ENCODE results near the gene RALGAPA2.

The RALGAPA2 gene

DNA sequence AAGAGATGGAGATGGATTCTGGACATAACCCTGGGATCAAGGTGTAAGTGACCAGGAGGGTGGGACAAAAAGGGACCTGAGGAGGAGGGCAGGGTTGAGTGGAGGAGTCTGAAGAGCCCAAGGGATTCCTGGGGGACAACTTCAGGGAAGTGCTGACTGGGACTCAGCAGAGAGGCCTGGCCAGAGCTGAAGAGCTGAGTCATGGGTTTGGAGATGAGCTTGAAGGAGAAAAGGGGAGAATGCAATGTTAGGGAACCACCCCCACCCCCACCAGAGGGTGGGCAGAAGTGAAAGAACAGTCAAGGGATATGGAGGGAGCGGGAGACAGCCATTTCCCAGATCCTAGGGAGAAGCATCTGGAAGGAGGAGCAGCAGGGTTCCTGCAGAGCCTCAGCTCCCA is 289.3 kb downstream of the RALGAPA2 start:
- DNase-seq = no peak

DNA sequence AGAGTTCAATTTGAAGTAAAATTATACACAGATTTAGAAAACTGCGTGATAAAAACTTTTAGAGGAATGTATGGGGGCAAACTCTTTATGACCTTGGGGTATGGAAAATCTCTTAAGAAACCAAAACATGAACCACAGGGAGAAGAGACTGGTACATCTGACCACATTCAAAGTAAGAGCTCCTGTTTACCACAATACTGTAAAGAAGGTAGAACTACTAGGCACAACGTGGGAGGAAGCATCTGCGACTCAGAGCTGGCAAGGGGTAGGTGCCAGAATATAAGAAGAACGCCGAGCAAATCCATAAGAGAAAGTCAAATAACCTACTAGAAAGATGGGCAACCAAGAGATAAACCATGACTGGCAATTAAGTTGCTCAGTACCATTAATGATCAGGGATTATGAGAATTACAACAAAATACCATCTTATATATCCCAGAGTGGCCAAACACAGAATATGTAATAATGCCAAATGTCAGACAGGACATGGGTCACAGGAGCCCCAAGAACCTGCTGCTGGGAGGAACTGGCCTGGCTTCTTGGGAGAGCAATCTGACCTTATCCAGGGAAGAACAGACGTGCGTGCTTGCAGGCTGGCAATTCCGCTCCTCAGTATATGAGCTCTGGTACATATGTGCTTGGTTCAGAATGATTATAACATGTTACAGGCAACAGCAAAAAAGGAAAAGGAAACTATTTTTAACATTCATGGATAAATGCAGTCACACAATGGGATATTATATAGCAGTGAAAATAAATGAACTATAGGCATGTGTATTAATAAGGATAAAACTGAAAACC is 294.4 kb downstream of the RALGAPA2 start:
- no peak for DNase-seq

DNA sequence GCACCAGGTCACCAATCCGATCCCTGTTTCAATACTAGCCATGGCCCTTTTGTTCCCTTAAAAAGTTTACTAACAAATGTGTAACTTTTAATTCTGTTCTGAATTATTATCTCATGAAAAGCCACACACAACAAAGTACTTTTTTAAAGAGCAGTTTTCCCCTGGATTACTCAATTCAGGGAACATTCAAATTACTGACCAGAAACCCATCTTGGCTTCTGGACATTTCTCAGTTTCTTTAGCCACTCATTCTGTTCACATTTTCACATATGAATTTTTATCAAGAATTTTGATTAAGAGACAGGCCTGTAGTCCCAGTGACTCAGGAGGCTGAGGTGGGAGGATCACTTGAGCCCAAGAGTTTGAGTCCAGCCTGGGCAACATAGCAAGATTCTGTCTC is 297.1 kb downstream of the RALGAPA2 start:
- no peak for DNase-seq

DNA sequence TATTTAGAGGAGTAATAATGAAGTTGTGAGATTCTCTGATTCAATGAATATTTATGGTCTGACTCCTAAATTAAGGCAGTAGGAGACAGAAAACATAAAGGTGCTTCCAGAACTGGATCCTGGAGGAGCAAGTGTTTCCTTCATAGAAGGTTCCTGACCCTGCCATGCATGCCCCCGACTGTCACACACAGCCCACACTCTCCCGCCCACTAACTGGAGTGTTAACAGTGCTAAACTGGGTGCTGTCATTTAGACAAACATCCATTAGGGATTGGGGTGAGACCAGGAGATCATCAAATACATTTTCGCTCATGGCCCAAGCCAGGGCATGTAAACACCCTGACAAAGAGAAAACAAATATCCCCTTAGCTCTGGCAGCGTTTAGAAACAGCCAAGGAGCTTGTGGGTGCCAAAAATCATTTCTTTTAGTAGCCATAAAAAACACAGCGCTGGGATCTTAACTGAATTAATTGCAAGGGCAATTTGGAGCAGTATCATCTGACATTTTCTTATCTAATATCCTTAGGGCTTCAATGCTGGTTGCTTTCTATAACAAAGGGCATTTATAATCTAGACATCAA is 297.7 kb downstream of the RALGAPA2 start:
- no peak for DNase-seq

DNA sequence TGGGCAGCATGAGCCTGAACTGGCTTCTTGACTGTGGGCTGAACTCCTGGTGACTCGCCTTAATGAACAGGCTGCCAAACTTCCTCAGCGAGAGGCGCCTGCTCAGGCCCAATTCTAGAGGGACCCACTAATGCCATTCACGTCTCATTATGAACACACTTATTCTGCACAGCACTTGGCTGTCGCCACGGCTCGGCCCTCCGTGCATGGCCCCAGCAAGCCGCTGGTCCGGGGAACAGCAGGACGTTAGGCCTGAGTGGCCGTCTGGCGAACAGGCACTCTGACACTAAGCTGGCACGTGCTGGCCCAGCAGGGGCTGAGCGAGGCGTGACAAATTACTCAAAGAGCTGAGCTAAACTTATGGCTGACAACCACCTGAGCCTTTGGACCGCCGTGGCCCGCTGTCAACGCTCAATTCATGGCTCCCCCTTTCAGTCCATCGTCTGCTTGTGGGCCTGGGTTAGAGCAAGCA is 298.6 kb downstream of the RALGAPA2 start:
- no peak for DNase-seq

DNA sequence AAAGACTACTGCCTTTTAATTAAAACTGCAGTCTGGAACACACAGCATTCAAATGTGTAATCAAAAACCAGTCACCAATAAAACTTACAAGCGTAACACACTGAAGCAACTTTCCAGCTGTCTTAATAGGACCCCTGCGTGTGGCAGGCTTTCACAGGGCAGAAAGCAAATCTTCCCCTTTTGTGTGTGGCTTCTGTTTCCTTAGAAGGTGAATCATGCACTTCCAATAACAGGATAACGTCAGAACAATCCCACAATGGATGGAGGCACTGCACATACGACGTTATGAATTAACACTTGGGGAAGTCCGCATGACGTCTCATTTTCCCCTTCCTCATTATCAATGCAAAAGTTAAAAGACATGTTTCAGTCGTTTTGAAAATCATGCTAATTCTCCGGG is 299.7 kb downstream of the RALGAPA2 start:
- DNase-seq = no peak

DNA sequence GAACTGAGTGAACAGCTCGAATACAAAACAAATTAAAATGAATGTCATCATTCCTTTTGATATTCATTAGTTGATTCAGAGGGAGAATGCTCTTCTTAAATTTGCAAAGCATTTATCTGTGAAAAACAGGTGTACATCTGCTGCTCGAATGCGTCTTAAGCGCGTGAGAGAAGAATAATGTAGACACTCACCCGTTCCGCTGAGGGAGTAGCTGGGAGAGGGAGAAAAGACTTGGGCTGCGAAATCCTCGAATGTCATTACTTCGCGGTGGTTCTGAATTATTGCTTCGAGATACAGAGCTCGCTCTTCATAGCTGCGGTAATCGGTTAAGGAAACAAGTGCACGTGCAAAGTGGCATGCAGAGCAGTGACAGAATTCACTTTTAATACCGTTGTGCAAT is 300.6 kb downstream of the RALGAPA2 start:
- no peak for DNase-seq

DNA sequence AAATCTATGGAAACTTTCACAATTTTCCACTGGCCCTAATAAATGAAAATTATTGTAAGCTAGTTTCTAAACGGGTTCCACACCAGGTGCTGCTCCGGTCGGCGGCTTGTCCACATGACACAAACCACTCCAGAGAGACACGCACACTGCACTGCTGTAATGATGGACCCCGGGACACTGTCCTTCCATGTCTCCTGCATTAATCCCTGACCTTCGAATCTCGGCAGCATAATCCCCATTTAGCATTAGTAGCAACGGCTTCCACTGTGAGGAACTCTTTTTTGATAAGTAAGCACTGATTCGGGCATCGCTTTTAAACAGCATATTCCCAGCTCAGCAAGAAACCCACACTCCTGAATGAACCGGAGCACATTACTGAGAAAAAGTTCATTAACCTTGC is 301.0 kb downstream of the RALGAPA2 start:
- no peak for DNase-seq

DNA sequence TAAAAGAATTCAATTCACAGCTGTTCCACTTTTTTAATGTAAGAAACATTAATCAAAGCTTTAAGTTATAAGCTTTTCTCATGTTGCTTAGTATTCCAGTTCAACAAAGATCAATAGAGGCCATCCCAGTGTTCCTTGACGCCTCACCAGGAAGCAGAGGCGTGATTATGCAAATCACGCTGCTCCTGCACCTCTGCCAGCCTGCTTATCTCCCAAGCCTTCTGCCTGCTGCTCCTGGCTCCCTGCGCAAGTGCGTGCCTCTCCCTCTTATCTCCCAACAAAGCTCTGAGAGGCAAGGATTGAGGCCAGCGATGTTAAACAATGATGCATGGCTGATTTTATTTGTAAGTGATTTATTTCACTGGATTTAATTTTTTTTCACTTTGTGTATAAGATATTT is 301.8 kb downstream of the RALGAPA2 start:
- DNase-seq = no peak

DNA sequence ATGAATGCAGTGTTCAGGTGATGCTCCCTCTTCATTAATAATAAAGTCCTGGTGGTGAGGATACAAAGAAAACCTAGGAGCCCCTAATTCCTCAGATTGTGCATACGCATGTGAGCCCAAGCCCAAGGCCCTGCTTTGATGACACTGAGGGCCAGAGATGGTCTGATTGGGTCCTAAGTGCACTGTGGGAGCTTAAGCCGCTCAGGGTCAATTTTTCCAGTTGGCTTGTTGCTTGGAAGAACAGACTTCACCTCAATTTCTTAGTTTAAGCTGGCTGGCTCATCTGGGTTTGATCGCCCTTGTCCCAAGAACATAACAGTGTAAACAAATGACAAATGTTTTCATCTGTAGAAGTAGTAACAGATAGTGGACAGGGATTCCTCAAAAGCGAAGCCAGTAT is 303.1 kb downstream of the RALGAPA2 start:
- no peak for DNase-seq

DNA sequence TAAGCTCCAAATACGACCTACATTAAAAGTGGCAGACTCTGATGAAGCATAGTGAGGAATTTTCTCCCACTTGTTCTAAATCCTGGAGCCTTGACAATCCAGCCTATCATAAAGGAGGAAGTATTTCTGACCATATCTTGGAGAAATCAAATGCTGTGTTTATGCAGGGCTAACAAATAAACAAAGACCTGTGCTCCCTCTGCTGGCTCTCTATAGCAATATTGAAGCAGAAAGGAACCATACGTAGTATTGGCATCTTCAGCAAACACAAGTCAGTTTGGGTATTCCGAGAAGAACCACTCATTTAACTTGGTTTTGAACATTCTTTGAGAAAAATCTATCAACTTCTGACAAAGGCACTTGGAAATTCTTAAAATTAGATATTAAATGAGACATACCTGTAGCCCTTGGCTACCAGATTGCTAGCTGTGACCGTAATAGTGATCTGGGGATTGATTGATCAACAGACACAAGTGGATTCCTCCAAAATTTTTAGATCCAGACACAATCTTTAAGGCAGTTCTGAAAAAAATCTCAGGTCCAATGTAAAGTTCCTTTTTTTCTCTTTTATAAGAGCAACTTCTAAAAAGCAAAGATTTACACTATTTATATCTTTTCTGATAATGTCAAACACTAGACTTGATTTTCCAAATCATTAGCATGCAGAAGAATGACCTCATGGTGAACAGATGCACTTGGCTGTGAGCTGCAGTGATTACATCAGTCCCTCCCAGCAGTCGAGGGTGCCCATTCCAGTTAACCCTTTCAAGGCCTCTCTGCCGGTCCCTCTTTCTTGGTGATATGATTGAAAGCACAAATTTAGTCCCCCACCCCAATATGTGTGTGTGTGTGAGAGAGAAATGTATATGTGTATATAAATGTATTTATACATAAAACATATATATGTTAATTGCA is 304.3 kb downstream of the RALGAPA2 start:
- DNase-seq = no peak

DNA sequence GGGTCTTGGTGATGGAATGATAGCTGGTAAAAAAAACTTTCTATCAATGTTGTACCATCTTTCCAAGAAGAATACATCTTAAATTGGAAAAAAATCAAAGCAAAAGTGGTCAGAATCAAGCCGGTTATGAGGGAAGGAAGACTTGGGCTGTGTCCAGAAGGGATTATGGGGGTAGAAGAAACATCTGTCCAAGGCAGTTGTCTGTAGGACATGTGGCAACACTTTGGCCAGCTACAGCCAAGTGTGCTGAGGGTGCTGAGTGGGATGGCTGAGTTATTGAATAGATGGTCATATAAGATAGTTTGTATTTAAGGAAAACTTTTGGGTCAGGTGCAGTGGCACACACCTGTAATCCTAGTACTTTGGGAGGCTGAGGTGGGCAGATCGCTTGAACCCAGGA is 306.1 kb downstream of the RALGAPA2 start:
- DNase-seq = no peak

DNA sequence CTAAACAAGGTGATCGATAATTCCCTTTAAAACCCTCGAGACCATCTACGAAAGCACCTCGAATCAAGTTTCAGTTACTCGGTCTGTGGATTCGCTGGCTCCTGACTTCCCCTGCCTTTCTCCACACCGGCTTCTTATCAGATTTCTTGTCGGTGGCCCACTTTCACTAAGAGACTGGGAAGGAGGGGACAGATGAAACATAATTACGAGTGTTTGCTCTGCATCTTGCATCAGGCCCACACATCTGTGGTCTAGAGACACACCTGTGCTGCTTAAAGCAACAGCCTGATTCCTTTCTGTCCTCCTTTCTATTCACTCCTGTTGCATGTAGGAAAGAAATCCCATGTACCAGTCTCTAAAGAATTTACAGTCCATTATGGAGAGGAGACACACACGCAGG is 306.8 kb downstream of the RALGAPA2 start:
- DNase-seq = peak; percentile 53

DNA sequence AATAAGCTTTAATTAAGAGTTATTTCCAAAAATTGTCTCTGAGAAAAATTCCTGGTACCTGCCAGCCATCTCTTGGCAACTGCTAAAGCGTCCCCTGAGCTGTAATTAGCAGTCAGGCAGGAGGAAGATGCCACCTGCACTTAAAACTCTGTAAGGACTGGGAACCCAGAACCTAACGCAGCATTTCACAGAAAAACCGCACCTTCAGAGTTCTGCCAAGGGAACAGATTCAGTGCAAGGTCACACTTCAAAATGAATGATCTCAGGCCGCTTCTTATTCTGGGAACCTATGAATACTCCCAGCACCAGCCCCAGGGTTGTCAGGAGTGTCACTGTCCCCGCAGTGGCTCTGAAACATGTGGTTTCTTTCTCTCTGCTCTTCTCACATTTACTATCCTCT is 307.8 kb downstream of the RALGAPA2 start:
- DNase-seq = no peak

DNA sequence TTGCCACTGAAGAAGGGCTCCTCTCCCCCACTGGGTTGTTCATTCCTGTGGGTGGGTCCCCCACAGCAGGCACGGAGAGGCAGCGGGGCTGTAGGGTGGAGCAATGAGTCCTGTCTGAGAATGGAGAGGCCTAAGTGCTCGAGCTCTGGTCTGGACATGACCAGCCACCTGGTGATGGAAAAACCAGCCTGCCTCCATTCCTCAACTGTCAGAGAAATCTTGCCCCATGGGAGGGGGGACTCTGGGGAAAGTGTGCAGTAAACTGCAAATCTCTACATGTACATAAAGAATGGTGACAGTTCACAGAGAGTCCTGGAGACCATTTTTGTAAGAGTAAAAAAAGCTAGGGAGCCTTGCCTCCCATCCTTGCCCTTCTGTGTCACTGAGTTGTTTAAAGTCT is 310.5 kb downstream of the RALGAPA2 start:
- no peak for DNase-seq

DNA sequence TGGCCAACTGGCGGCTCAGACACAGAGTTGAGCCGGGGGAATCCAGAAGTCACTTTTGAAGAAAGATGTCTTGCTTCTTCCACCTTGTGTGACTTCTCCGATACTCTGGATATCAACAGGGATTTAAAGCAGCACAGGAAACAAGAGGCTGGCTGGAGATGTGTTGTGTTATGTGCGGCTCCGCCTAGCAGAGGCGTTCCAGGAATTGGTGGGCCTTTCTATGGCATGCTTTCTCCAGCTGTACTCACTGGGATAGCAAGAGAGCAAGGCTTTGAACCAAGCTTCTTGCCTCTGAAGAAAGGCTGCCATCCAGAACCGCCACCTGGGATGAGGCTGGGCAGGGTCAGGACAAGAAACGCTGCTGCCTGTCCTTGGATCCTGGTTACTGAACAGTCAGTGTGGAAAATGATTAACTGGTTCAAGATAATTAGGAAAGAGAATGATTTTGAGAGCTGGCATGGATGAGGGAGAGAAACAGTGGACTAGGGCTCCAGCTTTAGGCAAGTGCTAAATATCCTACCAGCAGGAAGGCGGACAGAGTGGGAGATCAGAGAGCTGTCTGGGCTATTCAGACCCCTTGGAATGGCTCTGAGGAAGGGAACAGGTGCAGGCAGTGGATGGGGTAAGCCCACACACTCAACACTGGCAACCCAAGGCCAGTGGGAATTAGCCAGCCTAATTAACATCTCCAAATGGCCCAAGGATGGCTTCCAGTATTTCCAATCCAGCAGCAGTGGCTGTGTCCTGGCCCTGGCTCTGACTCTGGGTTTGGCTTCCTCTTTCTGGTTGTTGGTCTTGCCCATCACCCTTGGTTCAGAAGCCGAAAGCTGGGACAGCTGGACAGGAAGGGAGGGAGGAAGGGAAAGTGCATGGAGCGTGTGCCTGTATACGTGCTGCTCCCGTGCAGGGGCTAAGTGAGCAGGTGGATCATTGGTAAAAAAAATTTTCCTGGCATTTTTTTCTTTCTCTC is 312.6 kb downstream of the RALGAPA2 start:
- no peak for DNase-seq

DNA sequence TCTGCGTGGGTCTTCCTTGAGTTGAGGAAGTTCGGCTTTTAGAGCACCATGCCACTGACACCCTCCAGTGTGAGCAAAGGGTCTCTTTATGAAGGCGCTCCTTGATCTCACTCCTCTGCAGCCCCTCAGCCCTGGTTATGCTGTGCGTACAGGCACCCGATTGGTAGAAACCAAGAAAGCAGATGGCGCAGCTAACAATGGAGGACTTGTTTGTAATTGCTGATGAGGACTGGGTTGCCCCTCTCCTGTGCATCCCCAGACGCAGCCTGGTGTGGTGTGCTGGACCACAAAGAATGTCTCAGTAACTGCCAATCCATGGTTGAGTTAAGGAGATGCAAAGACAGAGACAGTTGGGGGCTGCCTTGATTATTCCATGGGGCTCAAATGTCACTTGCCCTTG is 314.3 kb downstream of the RALGAPA2 start:
- DNase-seq = no peak

DNA sequence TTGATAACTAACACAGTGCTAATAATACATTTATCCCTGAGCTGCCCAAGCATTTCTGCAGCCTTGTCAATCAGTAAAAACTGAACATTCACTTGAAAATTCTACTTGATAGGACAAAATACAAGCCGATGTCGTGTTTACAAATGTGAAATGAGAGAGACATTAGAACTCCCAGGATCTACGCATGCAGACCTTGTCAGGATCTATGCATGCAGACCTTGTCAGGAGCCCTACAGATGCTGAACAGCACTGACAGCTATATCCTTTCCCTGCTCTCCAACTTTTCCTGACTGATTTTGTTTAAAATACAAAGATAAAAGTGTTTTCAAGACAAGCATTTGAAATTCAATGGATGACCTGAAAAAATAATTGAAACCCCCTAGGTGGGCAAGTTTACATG is 315.6 kb downstream of the RALGAPA2 start:
- DNase-seq = no peak

DNA sequence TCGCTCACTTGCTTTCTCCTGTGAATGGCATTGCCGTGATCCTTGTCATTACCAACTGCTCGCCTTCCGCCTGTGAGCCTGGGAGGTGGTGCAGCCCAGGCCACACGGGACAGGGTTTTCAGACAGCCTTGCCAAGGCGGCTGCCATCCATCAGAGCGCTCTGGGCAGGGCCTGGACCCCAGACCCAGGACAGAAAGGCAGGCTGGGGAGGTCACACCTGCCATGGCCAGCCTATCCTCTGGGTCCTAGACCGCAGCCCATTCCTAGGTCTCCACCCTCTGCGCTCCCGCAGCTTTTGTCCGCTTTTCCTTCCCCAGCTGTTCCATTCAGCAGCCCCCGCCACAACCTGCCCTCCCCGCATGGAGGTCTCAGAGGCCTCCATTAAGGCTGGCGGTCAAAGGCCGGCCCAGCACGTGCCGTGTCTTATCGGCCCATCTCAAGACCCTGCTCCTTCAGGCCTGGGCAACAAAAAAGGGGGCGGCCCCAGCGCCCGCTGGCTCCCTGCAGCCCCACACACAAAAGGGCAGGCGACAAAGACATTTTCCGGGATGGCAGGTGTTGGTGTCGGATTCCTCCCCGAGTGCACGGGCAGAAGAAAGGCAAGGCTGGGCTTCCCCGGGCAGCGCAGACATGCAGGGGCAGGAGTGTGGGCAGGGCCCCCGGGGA is 316.4 kb downstream of the RALGAPA2 start:
- no peak for DNase-seq

DNA sequence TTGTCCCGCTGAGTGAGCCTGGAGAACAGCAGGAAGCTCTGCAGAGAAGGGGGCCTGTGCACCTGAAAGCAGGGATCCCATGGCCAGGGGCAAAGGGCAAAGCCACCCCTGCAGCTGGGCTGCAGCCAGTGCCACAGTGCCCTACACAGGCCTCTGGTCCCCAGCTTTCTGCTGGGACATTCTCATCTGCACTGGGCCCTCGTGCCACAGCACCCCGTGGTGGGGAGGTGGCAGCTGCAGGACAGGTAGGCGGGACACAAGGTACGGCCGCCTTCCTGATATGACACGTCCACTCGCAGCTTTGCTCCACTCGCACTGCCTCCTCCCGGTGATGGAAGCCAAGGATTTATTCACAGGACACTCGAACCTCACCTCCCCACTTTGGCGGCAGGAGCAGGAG is 317.4 kb downstream of the RALGAPA2 start:
- no peak for DNase-seq

DNA sequence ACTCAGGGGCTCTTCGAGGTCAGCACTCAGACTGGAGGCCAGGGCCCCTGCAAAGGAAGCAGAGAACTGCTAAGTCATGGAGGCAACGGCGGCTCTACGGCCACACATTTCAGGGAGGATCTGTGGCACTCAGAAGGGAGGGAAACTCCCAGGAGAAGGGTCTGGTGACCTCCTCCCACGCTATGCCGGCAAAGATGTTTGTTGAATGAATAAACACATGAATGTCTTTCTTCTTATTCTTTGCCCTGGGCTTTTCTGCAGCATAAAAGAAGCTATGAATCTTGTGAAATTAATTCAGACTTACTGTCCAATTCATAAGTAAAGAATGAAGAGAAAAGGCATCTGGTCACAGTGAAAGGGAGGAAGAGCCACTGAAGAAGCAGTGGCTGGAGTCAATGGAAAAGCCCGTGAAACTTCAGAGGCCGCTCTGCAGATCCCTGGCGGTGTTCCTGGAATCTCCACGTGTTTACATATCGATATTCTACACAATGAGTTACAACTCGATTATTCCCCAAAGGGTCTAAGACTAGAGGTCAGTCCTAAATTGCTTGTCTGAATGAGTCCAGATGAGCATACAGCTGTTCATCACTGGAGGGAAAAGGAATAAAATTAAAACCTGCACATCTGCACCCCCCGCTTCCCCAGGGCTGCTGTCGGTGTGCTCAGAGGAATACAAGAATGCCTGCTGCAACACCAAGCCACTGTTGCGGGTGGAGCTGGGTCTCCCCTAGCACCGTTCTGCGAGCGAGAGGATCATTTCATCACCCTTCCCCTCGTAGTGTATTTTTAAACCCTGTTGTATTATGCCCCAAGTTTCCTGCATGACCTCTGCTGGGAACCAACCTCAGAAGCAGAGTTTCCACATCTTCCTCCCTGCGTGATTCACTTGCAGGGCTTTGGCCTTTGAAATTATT is 319.0 kb downstream of the RALGAPA2 start:
- no peak for DNase-seq

Measured in NCI-H187 treated with DMSO at 0.1 percent for 48 hours (cell line).